IPS DF 4.7 (cell line): ENCODE data around the gene FJX1.

Experiments used
- DNase-seq: peaks from one replicate; pipeline ENCODE4 v3.0.0-alpha.2; 2013; ENCODE audit warnings: low spot score; ENCODE audit errors: extremely low read depth

The FJX1 gene

DNA sequence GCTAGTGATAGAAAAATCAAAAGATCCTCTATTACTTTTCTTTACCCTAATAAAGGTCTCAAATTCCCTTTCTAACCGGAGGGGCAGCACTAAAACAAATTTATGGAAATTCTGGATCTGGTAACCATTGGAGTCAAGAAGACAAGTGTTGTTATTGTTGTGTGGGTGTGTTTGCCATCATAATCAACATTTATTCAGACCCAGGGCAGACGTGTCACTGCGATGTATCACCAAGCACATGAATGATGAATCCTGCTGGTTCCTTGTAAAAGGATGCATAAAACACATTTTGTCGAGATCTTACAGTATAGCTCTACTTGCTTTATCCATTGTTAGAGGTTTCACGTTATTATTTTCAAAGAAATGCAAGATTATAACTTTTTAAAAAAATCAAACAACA is 12.1 kb upstream of the FJX1 start:
- no peak for DNase-seq

- DNase-seq, result no peak
Observed at GRCh38 chr11:35608502-35608901, 9.8 kb upstream of the FJX1 start.

DNA sequence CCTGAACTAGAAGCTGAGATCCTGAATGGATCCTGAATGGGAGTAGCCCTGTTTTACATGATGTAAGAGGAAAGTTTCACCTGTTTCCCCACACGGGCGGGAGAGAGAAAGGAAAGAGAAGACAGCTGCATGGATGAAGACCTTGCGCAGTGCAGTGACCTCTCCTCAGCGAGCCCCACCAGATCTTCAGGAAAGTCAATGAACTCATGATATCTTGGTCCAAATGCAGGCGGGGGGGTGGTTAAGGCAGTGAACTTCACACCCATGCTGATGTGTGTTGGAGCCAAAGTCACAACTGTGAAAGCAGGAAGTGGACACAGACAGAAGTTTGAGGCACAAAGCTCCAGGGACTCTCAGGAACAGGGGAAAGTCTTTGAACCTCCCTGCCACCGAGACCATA is 8.6 kb upstream of the FJX1 start:
- no peak for DNase-seq

- DNase-seq, result no peak
Observed at GRCh38 chr11:35610631-35611030, 7.6 kb upstream of the FJX1 start.

DNA sequence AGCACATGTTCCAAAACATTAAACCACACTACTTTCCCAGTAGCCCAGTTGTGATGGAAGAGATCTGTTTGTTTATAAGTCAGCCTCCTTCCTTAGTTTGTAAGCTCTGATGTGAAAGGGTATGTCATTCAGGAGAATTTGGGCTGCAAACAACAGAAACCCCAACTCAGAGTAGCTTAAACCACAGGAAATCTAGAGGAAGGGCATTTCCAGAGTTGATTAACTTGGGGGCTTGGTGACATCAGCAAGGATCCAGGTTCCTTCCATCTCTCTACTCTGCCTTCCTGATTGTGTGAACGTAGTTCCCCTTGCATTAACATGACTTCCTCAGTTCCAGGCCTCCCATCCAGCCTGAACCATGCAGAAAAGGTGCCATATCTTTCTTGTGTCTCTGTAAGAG is 6.5 kb upstream of the FJX1 start:
- DNase-seq, result no peak

- no peak for DNase-seq
Observed at GRCh38 chr11:35614939-35615569, 3.2 kb upstream of the FJX1 start.

- DNase-seq, result no peak
Observed at GRCh38 chr11:35615921-35616900, 2.0 kb upstream of the FJX1 start.

- DNase-seq, result no peak
Observed at GRCh38 chr11:35617316-35617686, 959 bp upstream of the FJX1 start.

DNA sequence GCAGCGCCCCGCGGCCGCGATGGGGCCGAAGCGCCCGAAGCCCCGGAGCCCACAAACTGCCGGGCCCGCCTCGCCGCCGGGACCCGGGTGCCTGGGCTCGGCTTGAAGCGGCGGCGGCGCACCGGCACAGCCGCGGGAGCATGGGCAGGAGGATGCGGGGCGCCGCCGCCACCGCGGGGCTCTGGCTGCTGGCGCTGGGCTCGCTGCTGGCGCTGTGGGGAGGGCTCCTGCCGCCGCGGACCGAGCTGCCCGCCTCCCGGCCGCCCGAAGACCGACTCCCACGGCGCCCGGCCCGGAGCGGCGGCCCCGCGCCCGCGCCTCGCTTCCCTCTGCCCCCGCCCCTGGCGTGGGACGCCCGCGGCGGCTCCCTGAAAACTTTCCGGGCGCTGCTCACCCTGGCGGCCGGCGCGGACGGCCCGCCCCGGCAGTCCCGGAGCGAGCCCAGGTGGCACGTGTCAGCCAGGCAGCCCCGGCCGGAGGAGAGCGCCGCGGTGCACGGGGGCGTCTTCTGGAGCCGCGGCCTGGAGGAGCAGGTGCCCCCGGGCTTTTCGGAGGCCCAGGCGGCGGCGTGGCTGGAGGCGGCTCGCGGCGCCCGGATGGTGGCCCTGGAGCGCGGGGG is 346 bp downstream of the FJX1 start:
- DNase-seq, result no peak

DNA sequence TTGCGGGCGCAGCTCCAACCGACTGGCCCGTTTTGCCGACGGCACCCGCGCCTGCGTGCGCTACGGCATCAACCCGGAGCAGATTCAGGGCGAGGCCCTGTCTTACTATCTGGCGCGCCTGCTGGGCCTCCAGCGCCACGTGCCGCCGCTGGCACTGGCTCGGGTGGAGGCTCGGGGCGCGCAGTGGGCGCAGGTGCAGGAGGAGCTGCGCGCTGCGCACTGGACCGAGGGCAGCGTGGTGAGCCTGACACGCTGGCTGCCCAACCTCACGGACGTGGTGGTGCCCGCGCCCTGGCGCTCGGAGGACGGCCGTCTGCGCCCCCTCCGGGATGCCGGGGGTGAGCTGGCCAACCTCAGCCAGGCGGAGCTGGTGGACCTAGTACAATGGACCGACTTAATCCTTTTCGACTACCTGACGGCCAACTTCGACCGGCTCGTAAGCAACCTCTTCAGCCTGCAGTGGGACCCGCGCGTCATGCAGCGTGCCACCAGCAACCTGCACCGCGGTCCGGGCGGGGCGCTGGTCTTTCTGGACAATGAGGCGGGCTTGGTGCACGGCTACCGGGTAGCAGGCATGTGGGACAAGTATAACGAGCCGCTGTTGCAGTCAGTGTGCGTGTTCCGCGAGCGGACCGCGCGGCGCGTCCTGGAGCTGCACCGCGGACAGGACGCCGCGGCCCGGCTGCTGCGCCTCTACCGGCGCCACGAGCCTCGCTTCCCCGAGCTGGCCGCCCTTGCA is 1.0 kb downstream of the FJX1 start:
- DNase-seq, result no peak

DNA sequence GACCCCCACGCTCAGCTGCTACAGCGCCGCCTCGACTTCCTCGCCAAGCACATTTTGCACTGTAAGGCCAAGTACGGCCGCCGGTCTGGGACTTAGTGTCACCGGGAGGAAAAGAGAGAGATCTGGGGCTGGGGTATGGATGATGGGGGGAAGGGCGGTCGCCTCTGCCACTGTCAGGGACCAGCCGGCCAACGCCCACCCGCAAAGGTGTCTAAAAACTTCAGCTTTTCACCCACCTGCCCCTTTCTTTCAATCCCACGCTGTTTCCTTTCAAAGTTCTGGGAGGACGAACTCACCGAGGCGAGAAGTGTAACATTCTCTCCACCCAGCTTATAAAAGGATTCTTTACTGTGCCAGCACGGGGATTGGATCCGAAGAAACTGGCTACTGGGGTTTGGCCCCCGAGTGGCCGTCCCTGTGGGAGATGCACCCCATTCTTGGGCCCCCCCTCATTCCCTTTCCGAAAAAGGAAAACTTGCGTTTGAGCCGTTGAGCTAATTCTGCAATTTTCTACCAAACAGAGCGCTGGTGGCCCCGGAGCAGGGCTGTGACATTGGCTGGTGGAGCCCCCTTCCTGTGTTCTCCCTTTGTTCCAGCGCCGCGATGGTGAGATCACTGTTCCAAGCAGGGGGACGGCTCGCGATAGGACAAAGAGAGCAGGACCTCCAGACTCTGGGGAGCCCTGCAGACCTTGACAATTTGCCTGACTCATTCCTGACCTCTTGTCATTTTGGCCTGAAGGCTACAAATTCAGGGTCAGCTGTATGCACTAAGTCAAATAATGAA is 1.8 kb downstream of the FJX1 start:
- DNase-seq, result no peak

- no peak for DNase-seq
Observed at GRCh38 chr11:35620795-35621194, 2.5 kb downstream of the FJX1 start.

DNA sequence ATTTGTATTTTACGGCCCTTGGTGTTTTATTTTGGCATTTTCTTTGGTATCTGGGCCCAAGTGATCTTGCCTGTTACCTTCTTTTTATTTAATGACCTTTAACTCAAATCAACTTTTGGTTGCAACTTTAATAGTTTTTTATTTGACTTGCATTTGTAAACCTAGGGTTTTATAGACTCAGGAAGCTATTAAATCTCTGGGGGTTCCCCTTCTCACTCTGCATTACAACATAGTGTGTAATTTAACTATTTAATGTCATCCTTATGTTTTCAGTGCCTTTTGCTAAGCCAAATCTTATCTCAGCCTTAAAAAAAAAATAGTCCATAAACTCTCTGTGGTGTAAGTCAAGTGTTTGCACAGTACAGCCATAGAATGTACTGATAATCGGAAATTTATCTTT is 3.4 kb downstream of the FJX1 start:
- DNase-seq, result no peak

GRCh38 chr11:35622070-35622469 is 3.8 kb downstream of the FJX1 start:
- no peak for DNase-seq

DNA sequence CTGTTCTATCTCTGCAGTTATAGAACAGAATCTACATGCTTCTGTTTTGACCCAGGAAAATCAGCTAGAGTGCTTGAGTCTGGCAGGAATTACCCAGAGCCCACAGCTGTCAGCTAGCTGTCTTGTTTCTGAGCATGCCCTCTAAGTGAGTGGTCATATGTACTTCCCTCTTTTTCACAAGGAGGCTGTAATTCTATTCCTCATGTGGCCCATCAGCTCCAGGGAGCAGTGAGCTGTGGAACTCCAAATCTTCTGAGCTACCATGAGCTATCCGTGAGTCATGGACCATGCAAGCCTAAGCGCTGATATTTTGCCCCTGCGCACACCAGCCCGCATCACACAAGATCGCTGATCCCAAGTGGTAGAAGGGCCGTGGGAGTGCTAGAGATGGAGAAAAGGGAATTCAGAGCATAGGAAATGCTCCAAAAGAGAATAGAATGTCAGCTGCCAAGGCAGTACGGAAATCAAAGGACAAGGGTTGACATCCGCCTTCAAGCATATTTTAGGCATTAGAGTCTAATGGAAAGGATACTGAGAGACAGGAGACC is 5.4 kb downstream of the FJX1 start:
- no peak for DNase-seq

DNA sequence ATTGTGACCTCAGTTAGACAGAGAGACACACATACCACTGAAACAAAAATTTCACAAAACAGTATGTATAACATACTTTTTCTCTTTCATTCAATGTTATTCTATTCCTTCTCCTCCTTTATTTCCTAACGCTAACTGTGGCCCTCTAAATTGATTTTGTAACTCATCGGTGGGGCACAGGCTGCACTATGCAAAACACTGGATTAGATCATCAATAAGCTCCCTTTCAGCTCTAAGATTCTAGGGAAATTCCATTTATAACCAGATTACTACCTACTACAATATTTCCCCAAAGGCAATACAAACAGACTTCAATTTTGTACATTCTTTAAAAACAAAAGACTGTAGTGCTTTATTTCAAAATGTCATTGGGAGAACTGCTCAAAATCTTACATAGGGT is 6.1 kb downstream of the FJX1 start:
- no peak for DNase-seq

DNA sequence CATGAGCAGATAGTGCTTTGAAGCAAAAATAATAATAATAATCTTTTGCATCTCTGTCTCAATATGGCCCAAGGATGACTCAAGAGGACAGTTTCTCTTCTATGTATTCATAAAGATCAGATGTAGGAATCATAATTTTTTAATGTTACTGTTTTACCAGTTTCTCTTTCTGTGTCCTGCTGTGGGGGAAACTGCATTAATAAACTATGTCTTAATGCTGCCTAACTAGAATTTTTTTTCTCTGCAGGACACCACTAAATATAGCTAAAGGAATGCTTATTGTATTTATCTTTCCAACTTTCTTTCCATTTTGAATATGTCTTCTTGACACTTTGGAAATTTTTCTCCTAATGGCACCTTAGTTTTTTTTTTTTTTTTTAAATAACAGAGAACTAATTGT is 6.5 kb downstream of the FJX1 start:
- DNase-seq, result no peak

DNA sequence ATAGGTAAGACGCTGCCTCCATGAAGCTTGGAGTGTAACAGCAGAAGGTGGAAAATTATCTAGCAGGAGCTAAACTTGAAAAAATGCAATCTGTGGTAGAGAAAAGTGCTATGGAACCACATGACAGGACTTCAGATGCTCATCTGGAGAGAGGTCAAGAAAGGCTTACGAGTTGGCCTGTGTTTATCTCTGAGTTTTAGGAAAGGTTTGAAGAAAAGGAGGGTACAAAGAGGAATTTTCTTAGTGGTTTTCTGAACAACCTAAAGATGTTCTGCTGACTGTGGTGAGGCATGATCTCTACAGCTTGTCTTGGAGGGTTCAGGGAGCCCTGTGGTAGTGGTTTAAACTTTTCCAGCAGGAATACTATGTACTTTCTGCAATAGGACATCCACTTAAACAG is 8.2 kb downstream of the FJX1 start:
- no peak for DNase-seq

DNA sequence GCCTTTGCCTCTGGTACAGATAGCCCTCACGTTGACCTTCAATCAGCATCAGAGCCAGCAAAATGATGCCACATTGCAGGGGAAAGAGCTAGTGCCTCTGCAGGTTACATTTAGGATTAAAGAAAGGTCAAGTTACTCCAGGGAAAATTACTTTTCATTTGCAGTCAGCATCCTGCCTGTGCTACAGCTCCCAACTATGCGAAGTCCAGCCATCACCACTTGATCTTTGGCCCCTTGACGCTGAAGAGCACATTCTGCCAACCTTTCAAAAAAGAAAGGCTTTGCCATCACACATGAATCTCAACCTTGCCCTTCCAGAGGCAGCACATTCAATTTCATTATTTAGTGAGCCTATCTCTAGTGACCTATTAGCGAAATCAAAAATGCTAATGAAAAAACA is 11.3 kb downstream of the FJX1 start:
- no peak for DNase-seq

- no peak for DNase-seq
Observed at GRCh38 chr11:35629914-35630313, 11.7 kb downstream of the FJX1 start.

DNA sequence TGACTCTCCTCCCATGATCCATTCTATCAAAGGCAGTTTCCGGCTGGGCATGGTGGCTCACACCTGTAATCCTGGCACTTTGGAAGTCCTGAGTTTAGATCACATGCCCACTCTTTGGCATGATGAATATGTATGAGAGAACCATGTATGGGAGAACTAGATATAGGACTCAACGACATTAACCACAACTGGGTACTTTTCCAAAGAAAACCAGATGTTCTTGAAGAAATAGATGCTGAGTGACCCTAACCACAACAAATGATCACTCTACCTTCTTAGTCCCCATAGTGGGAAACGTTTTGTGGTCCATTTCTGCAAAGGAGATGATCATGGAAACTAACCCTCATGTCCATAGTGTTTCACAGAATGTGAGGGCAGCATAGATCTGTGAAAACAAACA is 13.6 kb downstream of the FJX1 start:
- no peak for DNase-seq
